ENCODE results near the gene SMCO3. TPM values are rescaled to one million over a fixed set of nuclear protein-coding genes. Genes with fewer than 3 reads are reported as not detected.
A peak's percentile ranks its signal among the peaks of the same experiment; 100 is the strongest.

Gene SMCO3
- total and polyA plus RNA-seq, 12 donors, result 0.11 to 0.41 (median 0.26) TPM; not detected in 3

DNA sequence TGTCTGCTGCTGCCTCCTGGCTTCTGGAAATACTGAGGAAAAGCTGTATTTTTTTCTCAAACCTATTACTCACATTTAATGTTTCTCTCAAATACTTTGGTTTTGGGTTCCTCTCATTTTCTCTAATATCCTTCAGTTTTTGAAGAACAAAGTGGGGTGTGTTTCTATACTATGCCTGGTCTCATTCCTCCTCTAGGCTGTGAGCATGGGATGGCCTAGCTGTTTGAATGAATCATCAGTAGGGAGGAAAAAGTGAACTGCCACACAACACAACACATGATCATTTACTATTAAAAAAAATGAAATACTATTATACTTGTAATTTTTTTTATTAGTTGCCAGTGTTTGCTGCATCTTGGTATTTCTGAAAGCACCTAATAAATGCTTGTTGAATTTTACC, 11.3 kb upstream of the SMCO3 start:
- no peaks in the 10 kb centered on the region for H3K4me1 ChIP-seq (replicated peaks in 1 of 2)
- intact Hi-C loops (cut with DNase I), result no loop called here
- no peaks in the 10 kb centered on the region for H3K27me3 ChIP-seq
- H3K36me3 ChIP-seq (replicated peaks in 1 of 2), result no peaks in the 10 kb centered on the region
- no peak for DNase-seq
- no peak overlapping the region for H3K4me3 ChIP-seq
- TF ChIP-seq, protein P1, sequence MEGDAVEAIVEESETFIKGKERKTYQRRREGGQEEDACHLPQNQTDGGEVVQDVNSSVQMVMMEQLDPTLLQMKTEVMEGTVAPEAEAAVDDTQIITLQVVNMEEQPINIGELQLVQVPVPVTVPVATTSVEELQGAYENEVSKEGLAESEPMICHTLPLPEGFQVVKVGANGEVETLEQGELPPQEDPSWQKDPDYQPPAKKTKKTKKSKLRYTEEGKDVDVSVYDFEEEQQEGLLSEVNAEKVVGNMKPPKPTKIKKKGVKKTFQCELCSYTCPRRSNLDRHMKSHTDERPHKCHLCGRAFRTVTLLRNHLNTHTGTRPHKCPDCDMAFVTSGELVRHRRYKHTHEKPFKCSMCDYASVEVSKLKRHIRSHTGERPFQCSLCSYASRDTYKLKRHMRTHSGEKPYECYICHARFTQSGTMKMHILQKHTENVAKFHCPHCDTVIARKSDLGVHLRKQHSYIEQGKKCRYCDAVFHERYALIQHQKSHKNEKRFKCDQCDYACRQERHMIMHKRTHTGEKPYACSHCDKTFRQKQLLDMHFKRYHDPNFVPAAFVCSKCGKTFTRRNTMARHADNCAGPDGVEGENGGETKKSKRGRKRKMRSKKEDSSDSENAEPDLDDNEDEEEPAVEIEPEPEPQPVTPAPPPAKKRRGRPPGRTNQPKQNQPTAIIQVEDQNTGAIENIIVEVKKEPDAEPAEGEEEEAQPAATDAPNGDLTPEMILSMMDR (IDR thresholded peaks at IDR 0.05), result no peak
- TF ChIP-seq POLR2A (IDR thresholded peaks at IDR 0.05), result no peak
- H3K9me3 ChIP-seq (replicated peaks in 1 of 3), result no peaks in the 10 kb centered on the region
- no peak overlapping the region for H3K27ac ChIP-seq

DNA sequence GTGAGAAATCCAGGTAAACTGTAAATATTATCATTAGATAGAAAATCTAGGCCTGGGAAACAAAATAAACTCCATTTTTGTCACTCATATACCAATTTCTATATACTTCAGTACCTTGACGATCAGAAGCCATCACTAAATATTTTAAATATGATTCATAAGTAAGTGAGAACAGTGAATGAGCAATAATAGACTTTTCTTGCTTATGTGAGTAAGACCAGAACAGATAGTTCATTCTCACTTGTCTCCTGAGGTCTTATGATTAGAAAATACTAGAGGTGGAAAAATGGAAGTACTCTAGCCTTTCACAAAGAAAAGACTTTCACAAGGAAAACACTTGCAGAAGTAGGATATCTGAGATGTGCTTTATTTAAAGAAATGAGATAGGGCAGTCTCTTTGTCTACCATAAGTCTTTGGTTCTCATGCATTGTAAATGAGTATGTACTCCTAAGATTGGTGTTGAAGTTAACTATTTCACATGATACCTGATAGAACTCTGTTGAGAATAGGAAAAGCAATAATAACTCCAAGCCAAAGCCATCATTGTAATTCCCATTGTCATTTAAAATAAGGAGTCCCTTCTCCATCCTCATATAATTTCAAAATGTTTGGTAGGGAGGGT, 10.1 kb upstream of the SMCO3 start:
- DNase-seq, result no peak
- no peaks in the 10 kb centered on the region for H3K27me3 ChIP-seq
- WGBS, 4 donors, result 74 to 84% (median 76%) methylated on average over 1 of the region's 1 CpG
- no peaks in the 10 kb centered on the region for H3K9me3 ChIP-seq (replicated peaks in 1 of 3)
- H3K36me3 ChIP-seq (replicated peaks in 1 of 2), result no peaks in the 10 kb centered on the region
- no peak overlapping the region for H3K4me3 ChIP-seq
- no peak for TF ChIP-seq POLR2A (IDR thresholded peaks at IDR 0.05)
- TF ChIP-seq, protein P1 (IDR thresholded peaks at IDR 0.05), result no peak
- H3K4me1 ChIP-seq (replicated peaks in 1 of 2), result no peaks in the 10 kb centered on the region
- intact Hi-C loops (cut with DNase I), result no loop called here
- H3K27ac ChIP-seq, result no peak overlapping the region

DNA sequence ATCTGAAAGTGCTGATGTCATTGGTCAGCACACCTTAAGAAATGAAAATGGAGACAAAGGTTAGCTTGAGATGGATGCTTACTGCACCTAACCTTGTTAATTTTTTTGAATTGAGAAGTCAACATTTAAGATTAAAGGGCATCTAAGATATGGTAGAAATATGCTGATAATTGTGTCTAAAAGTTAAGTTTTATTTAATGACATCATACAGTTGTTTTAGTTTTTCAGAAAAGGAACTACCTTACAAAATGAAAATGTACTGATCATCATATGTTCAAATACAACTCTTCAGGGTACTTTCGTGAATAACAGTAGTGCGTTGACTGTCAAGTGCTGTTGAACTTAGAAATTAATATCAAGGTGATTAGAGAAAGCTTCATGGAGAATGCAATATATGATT, 2.5 kb downstream of the SMCO3 start:
- WGBS, 4 donors, result 89 to 94% (median 92%) methylated on average over 2 of the region's 2 CpGs
- H3K36me3 ChIP-seq (replicated peaks in 1 of 2), result no peaks in the 10 kb centered on the region
- H3K27ac ChIP-seq, result no peak overlapping the region
- H3K4me1 ChIP-seq (replicated peaks in 1 of 2), result no peaks in the 10 kb centered on the region
- intact Hi-C loops (cut with DNase I), result no loop called here
- no peak overlapping the region for H3K4me3 ChIP-seq
- DNase-seq, result no peak
- no peak for TF ChIP-seq POLR2A (IDR thresholded peaks at IDR 0.05)
- TF ChIP-seq, protein P1 (IDR thresholded peaks at IDR 0.05), result peak in 1 of 6 experiments; percentile 1
- H3K27me3 ChIP-seq, result no peaks in the 10 kb centered on the region
- no peaks in the 10 kb centered on the region for H3K9me3 ChIP-seq (replicated peaks in 1 of 3)

DNA sequence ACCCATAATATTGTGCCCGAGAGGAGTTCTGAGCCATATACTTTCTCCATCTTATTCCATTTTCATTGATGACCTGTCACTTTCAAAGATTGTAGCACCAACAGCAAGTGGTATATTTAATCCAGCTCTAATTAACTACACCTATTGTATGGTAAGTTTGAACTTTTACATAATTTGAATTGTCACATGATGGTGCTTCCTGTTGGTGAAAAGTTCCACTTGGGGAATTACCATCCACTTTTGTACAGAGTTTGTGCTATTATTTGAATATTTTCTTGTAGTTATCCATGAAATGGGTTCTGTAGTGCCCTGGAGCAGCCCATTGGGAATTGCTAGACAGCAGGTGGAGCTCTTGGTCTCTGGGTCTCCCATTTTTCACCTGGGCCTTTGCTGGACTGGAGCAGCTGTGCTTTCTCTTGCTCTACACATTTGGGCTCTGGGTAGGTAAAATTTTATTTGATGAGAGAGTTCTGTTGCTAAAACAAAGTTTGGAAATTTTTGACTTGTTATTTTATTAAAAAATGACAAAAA, 3.0 kb downstream of the SMCO3 start:
- Histone ChIP-seq H3K4me3 (no peak overlapping the region), H3K4me1 (replicated peaks in 1 of 2) (no peaks in the 10 kb centered on the region), H3K9me3 (replicated peaks in 1 of 3) (no peaks in the 10 kb centered on the region), H3K27me3 (no peaks in the 10 kb centered on the region), H3K27ac (no peak overlapping the region), H3K36me3 (replicated peaks in 1 of 2) (no peaks in the 10 kb centered on the region)
- peak; percentile 26 to 60 (median 46) for DNase-seq
- 95 to 97% (median 96%) methylated on average over 1 of the region's 1 CpG for WGBS, 4 donors
- TF ChIP-seq POLR2A (IDR thresholded peaks at IDR 0.05), result no peak
- TF ChIP-seq, protein P1 (IDR thresholded peaks at IDR 0.05), result peak; percentile 17 to 48 (median 42)
- intact Hi-C loops (cut with DNase I), result no loop called here
